ENCODE measurements around the gene PROM1.
A peak's percentile ranks its signal among the peaks of the same experiment; 100 is the strongest.

PROM1 gene

GRCh38 chr4:15955670-15956069, 128.2 kb downstream of the PROM1 start:
- TF ChIP-seq, protein P1, sequence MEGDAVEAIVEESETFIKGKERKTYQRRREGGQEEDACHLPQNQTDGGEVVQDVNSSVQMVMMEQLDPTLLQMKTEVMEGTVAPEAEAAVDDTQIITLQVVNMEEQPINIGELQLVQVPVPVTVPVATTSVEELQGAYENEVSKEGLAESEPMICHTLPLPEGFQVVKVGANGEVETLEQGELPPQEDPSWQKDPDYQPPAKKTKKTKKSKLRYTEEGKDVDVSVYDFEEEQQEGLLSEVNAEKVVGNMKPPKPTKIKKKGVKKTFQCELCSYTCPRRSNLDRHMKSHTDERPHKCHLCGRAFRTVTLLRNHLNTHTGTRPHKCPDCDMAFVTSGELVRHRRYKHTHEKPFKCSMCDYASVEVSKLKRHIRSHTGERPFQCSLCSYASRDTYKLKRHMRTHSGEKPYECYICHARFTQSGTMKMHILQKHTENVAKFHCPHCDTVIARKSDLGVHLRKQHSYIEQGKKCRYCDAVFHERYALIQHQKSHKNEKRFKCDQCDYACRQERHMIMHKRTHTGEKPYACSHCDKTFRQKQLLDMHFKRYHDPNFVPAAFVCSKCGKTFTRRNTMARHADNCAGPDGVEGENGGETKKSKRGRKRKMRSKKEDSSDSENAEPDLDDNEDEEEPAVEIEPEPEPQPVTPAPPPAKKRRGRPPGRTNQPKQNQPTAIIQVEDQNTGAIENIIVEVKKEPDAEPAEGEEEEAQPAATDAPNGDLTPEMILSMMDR (IDR thresholded peaks at IDR 0.05; ENCODE audit: control insufficient read depth, insufficient read depth, low read depth, low read length, missing control alignments): peak; percentile 45
- DNase-seq (ENCODE audit: low read depth): no peak
- no peak overlapping the region for H3K4me3 ChIP-seq (ENCODE audit: control insufficient read depth, low read depth, low read length)

- H3K4me3 ChIP-seq (ENCODE audit: control insufficient read depth, low read depth, low read length): no peak overlapping the region
- TF ChIP-seq, protein P1 (IDR thresholded peaks at IDR 0.05; ENCODE audit: control insufficient read depth, insufficient read depth, low read depth, low read length, missing control alignments): no peak
- DNase-seq (ENCODE audit: low read depth): no peak
These were observed 130.2 kb downstream of the PROM1 start for GRCh38 chr4:15953625-15954024.

DNA sequence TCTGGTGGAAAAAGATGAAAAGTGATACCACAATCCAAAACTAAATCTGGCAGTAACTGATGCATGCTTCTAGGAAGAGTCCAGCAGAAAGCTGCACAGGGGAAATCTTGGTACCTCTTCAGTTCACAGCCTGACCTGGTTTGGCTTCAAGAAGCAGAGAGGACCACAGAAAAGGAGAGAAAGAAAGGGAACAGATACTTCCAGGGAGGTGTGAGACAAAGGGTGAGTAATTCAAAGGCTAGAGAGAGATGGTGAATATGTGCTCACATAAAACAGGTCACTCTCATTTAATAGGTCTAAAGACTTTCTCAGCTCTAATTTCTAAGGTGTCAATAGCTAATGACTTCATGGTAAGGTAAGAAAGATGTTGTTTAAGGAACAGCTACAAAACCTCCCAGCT, 132.0 kb downstream of the PROM1 start:
- H3K4me3 ChIP-seq (ENCODE audit: control insufficient read depth, low read depth, low read length): no peak overlapping the region
- DNase-seq (ENCODE audit: low read depth): no peak
- TF ChIP-seq, protein P1 (IDR thresholded peaks at IDR 0.05; ENCODE audit: control insufficient read depth, insufficient read depth, low read depth, low read length, missing control alignments): no peak

- no peak for DNase-seq (ENCODE audit: low read depth)
- TF ChIP-seq, protein P1 (IDR thresholded peaks at IDR 0.05; ENCODE audit: control insufficient read depth, insufficient read depth, low read depth, low read length, missing control alignments): no peak
- H3K4me3 ChIP-seq (ENCODE audit: control insufficient read depth, low read depth, low read length): no peak overlapping the region
These were observed 135.0 kb downstream of the PROM1 start for GRCh38 chr4:15948826-15949225.

GRCh38 chr4:15947684-15948083, 136.1 kb downstream of the PROM1 start:
- TF ChIP-seq, protein P1 (IDR thresholded peaks at IDR 0.05; ENCODE audit: control insufficient read depth, insufficient read depth, low read depth, low read length, missing control alignments): no peak
- no peak overlapping the region for H3K4me3 ChIP-seq (ENCODE audit: control insufficient read depth, low read depth, low read length)
- no peak for DNase-seq (ENCODE audit: low read depth)

DNA sequence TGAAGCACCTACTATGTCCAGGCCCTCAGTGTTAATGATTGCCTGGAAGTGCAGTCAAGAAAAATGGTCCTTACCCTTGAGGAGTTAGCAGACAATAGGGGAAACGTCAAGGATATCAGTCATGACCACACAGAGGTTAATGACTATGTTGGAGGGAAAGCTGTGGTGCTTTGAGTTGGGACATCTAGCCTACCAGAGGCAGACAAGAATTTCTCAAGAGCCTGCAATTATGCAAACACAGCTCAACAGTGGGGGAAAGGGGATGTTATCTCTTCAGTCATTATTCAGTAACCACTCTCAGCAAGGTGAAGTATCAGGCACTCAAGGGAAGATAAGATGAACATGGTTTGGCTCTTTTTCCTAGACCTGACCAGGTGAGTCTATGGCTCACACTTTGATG, 138.3 kb downstream of the PROM1 start:
- no peak overlapping the region for H3K4me3 ChIP-seq (ENCODE audit: control insufficient read depth, low read depth, low read length)

More for the DNA sequence above, 138.3 kb downstream of the PROM1 start:
- DNase-seq (ENCODE audit: low read depth): no peak
- TF ChIP-seq, protein P1 (IDR thresholded peaks at IDR 0.05; ENCODE audit: control insufficient read depth, insufficient read depth, low read depth, low read length, missing control alignments): no peak
